NCI-H146 treated with DMSO at 0.1 percent for 48 hours (cell line): ENCODE data around the gene KLRC4.
"Not testable (repeated sequence)": the region's sequence is repeated elsewhere in the genome, so short reads cannot be mapped to it uniquely, and the experiment has no call there.

Experiments used
- DNase-seq: peaks from one replicate; lab custom pipeline; 2025; ENCODE audit not compliant: unreplicated experiment; lab: John Stamatoyannopoulos, UW

KLRC4 gene

GRCh38 chr12:10398168-10398567 lies 11.4 kb downstream of the KLRC4 start:
- no peak for DNase-seq

GRCh38 chr12:10397296-10397695 lies 12.3 kb downstream of the KLRC4 start:
- DNase-seq = peak; percentile 86

- not testable (repeated sequence) for DNase-seq
These were observed 13.4 kb downstream of the KLRC4 start for GRCh38 chr12:10396176-10396575.

- peak; percentile 99 for DNase-seq
These were observed 14.1 kb downstream of the KLRC4 start for GRCh38 chr12:10395390-10395998.

- DNase-seq = peak; percentile 33
These were observed 14.9 kb downstream of the KLRC4 start for GRCh38 chr12:10394531-10395152.

GRCh38 chr12:10393291-10393690 lies 16.3 kb downstream of the KLRC4 start:
- DNase-seq = peak; percentile 23

GRCh38 chr12:10392394-10392930 lies 17.1 kb downstream of the KLRC4 start:
- DNase-seq = peak; percentile 78

- not testable (repeated sequence) for DNase-seq
These were observed 18.6 kb downstream of the KLRC4 start for GRCh38 chr12:10390991-10391390.

GRCh38 chr12:10389904-10390303 lies 19.7 kb downstream of the KLRC4 start, which contains the start of gene KLRK1:
Gene KLRK1 (minus strand): TSS chr12:10390041. CDS start chr12:10388810, 1,231 bp downstream.
- DNase-seq = no peak

- DNase-seq = no peak
These were observed 20.7 kb downstream of the KLRC4 start for GRCh38 chr12:10388624-10389413.

GRCh38 chr12:10387498-10387897 lies 22.1 kb downstream of the KLRC4 start:
- DNase-seq = not testable (repeated sequence)

GRCh38 chr12:10386857-10387256 lies 22.7 kb downstream of the KLRC4 start:
- DNase-seq = no peak

- no peak for DNase-seq
These were observed 24.4 kb downstream of the KLRC4 start for GRCh38 chr12:10385166-10385613.

GRCh38 chr12:10384191-10384590 lies 25.4 kb downstream of the KLRC4 start:
- DNase-seq = no peak

GRCh38 chr12:10381928-10382628 lies 27.5 kb downstream of the KLRC4 start:
- DNase-seq = no peak

GRCh38 chr12:10378737-10379136 lies 30.8 kb downstream of the KLRC4 start:
- not testable (repeated sequence) for DNase-seq

GRCh38 chr12:10374624-10375018 lies 34.9 kb downstream of the KLRC4 start:
- no peak for DNase-seq

- DNase-seq = no peak
These were observed 37.0 kb downstream of the KLRC4 start for GRCh38 chr12:10372559-10372958.

- DNase-seq = not testable (repeated sequence)
These were observed 37.5 kb downstream of the KLRC4 start for GRCh38 chr12:10371893-10372535.
